ENCODE results near the gene CNST.

GRCh38 chr1:246691622-246692495 lies 125.6 kb downstream of the CNST start:
- TF ChIP-seq GATA3 (IDR thresholded peaks at IDR 0.05; ENCODE audit: low read depth, low read length) (no peak), GATA2 (IDR thresholded peaks at IDR 0.05; ENCODE audit: low read depth, low read length) (no peak)
